HG02571 (cell line): ENCODE results near the gene MRPS15.

Source experiments
- ATAC-seq: cut with Tn5 transposase; IDR thresholded peaks from one replicate; pipeline ENCODE4 v1.9.1; 2021; ENCODE audit warnings: mild to moderate bottlenecking, moderate library complexity; ENCODE audit not compliant: unreplicated experiment

The MRPS15 gene

DNA sequence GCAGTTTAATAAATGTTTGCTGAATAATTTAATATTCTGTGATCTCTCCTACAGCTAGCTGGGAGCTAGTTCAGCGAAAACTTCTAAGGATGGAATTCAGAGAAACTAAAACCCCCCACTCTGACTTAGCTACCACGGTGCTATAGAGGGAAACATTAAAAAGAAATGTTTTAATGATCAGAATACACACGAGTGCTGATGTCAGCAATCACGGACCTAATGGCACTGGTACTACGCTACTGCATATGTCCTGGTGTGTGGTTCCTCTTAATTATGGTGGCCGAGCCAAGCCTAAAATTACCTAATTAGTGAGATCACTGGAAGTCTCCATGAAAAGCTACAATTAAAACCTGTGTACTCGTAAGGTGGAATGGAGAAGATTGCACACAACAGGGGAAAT, 42.5 kb downstream of the MRPS15 start:
- ATAC-seq: no peak

DNA sequence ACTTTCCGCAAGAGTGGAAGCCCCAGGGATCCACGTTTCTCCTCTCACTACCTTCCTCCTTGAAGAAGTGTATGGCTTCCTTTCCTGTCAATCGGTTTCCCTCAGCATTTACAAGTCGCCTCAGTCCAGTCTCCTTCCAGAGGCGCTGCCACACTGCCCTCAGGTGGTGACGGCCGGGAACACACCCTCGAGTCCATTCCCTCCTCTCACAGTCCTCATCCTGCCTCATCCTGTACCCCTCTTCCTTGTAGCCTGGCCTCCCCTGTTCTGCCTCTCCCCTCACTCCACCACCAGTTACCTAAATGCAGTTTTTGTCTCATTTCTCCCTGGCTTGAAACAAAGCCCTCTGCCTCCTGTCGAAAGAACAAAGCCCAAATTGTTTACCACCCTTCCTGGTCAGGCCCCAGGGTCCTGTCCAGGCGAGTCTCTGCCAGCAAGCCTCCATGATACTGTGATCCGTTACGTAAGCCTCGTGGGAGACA, 43.3 kb downstream of the MRPS15 start:
- ATAC-seq: no peak

- no peak for ATAC-seq
These were observed 43.8 kb downstream of the MRPS15 start for GRCh38 chr1:36420409-36420808.

DNA sequence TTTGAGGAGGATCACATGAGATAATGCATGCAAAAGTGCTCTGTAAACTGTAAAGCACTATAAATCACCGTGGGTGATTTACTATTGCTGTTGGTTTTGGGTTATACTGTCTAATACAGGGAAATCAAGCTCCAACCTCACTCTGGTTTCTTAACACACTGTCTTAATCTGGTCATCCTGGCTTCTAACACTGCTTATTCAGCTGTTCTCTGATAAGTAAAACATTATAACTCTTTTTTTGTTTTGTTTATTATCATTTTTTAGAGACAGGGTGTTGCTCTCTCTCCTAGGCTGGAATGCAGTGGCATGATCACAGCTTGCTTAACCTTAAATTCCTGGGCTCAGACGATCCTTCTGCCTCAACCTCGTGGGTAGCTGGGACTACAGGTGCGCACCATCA, 44.6 kb downstream of the MRPS15 start:
- no peak for ATAC-seq

DNA sequence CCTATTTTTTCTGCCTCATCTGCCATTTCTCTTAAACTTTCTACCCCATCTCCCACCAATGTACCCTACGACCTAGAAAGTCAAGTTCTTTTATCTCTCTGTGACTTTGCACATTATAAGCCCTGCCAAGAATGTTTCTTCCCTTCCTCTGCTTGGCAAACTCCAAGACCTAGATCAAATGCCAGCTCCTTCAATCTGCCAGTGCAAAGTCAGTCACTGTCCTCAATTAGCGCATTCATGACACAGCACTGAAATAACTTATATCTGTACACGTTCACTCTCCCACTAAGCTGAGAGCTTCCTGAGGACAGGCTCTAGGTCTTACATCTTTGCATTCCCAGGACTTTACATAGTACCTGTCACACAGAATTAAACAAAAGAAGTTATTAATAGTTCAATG, 45.0 kb downstream of the MRPS15 start:
- no peak for ATAC-seq

DNA sequence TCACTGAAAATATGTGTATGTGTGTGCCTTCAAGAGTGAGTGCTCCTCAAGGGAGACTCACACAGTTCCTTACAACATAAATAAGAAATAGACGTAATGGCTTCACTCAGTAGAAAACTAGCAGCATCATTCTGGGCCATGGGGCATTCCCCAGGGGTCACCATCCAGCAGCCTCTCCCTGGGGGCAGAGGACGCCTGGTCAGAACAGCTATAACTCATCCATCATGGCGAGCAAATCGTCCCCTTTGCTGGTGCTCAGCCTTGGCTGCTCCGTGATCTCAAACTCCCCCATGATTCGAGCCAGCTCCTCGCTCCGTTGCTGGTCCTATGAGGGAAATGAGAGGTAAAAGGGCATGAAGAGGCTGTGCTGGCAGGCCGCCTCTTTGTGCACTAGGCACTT, 46.3 kb downstream of the MRPS15 start:
- no peak for ATAC-seq

- no peak for ATAC-seq
These were observed 48.4 kb downstream of the MRPS15 start for GRCh38 chr1:36415661-36416326.

DNA sequence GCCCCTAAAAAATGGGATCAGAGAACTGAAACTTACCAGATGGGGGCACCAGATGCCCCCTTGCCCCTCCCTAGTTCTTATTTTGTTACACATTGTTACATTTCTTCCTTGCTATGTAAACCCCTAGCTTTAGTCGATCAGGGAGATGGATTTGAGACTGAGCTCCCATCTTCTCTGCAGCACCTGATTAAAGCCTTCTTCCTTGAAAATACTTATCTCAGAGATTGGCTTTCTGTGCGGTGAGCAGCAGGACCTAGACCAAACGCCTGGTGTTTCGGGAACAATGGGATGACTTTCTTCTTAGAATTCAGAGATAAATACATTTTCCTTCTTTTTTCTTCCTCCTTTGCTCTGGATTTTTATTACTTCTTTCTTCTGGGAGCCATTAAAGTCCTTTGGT, 49.8 kb downstream of the MRPS15 start:
- no peak for ATAC-seq

- ATAC-seq: no peak
These were observed 52.2 kb downstream of the MRPS15 start for GRCh38 chr1:36411674-36412648.

DNA sequence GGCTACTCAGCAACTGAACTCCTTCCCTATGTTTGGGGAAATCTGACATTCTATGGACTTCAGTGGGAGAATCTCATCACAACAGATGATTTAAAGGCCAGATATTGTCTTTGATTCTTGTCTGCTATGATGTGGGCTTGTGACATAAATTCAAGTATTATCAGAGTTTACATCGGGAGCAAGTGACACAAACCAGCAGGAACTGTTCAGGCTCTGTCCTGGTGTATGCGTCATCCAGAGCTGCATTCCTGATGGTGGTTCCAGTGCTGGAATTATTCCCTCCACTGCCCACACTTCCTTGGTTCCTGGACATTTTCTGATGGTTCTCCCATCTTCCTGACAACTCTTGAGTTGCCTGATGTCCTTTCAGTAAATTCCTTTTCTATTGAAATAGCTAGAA, 55.7 kb downstream of the MRPS15 start:
- no peak for ATAC-seq

- ATAC-seq: no peak
These were observed 57.7 kb downstream of the MRPS15 start for GRCh38 chr1:36406440-36406839.
